HCT116 (cell line): ENCODE measurements around the gene EHD1. TPM values are rescaled to one million over a fixed set of nuclear protein-coding genes. Genes with fewer than 3 reads are reported as not detected.

Experiments
- ATAC-seq: fragments of 200-7000 bp; cut with Tn5 transposase; 2 replicates; pipeline ENCODE4 v1.9.1; 2020; ENCODE audit warnings: mild to moderate bottlenecking, moderate library complexity
- BruUV-seq: library from RNA; stranded (reverse); fragments of 400-500 nt; replicated peaks from 2 replicates; lab custom pipeline; 2021; lab: Mats Ljungman, UMichigan
- CTCF ChIA-PET: fragments of 300-600 bp; sonication (Branson Sonifier 250); formaldehyde crosslinking; loops from one replicate; lab custom pipeline; 2021; ENCODE audit warnings: antibody characterized with exemption; lab: Charles Lee
- POLR2A ChIA-PET: fragments of 300-600, 350-600 bp; sonication (Branson Sonifier 250); formaldehyde crosslinking; loops from one replicate; lab custom pipeline; 2021; ENCODE audit warnings: antibody characterized with exemption; lab: Charles Lee
- RAD21 ChIA-PET, 2 experiments: fragments of 300-600 bp; sonication (Branson Sonifier 250); formaldehyde crosslinking; loops; one replicate each; lab custom pipeline; 2023; ENCODE audit warnings: low total read pairs in 2 of 2; ENCODE audit not compliant: uncharacterized antibody in 2 of 2, unreplicated experiment in 2 of 2, low non-redundant PET in 1 of 2; lab: Charles Lee
- DNase-seq: peaks from one replicate; pipeline ENCODE4 v3.0.0-alpha.2; 2010; ENCODE audit warnings: low read depth, low spot score
- H2AFZ ChIP-seq: fragments of 200-600 bp; shearing (Covaris generic), sonication (generic); 2 replicates; pipeline ENCODE4 v1.6.1; 2017; ENCODE audit warnings: low read depth, mixed run types, mixed read lengths, antibody characterized with exemption, low read length; ENCODE audit not compliant: poor library complexity, severe bottlenecking
- H3K27ac ChIP-seq: 2 replicates; pipeline ENCODE4 v1.5.1; 2012; ENCODE audit warnings: low read depth, low read length
- H3K27me3 ChIP-seq: fragments of 200-600 bp; sonication (generic); 2 replicates; pipeline ENCODE4 v1.6.1; 2016; ENCODE audit warnings: mixed run types, low read length, mixed read lengths; ENCODE audit not compliant: insufficient read depth
- H3K36me3 ChIP-seq, 2 experiments: fragments of 200-500 bp in 1 of 2; fragments of 200-600 bp in 1 of 2; sonication (Bioruptor generic) in 1 of 2; sonication (generic) in 1 of 2; 2 replicates each; pipeline versions ENCODE4 v1.5.1 to v1.6.1; 2014 to 2016; ENCODE audit warnings: low read length in 2 of 2, inconsistent platforms in 1 of 2, mixed read lengths in 1 of 2, mixed run types in 1 of 2; ENCODE audit not compliant: insufficient read depth in 2 of 2, control insufficient read depth in 1 of 2
- H3K4me1 ChIP-seq, 2 experiments: fragments of 200-600 bp in 1 of 2; sonication (generic) in 1 of 2; 2 replicates each; pipeline versions ENCODE4 v1.5.1 to v1.6.1; 2012 to 2017; ENCODE audit warnings: low read length in 2 of 2, inconsistent platforms in 1 of 2, mild to moderate bottlenecking in 1 of 2, mixed read lengths in 1 of 2, mixed run types in 1 of 2, moderate library complexity in 1 of 2; ENCODE audit not compliant: insufficient read depth in 2 of 2, control insufficient read depth in 1 of 2
- H3K4me2 ChIP-seq: fragments of 200-600 bp; sonication (generic); 2 replicates; pipeline ENCODE4 v1.6.1; 2017; ENCODE audit warnings: mixed run types, low read length, mixed read lengths
- H3K4me3 ChIP-seq, 2 experiments: fragments of 200-600 bp in 1 of 2; sonication (generic) in 1 of 2; replicated peaks in 1 of 2; 2 replicates each; pipeline ENCODE4 v1.5.1; 2011 to 2016; ENCODE audit warnings: low read length in 2 of 2, control low read depth in 1 of 2, low read depth in 1 of 2, mild to moderate bottlenecking in 1 of 2, mixed read lengths in 1 of 2, mixed run types in 1 of 2
- H3K79me2 ChIP-seq: fragments of 200-600 bp; sonication (generic); 2 replicates; pipeline ENCODE4 v1.6.1; 2017; ENCODE audit warnings: mild to moderate bottlenecking, mixed run types, low read length, moderate library complexity, mixed read lengths; ENCODE audit not compliant: insufficient read depth
- H3K9ac ChIP-seq: fragments of 200-600 bp; sonication (generic); 2 replicates; pipeline ENCODE4 v1.6.1; 2016; ENCODE audit warnings: low read length, mixed read lengths
- H3K9me2 ChIP-seq: fragments of 200-600 bp; sonication (generic), shearing (Covaris generic); 2 replicates; pipeline ENCODE4 v1.6.1; 2017; ENCODE audit warnings: mixed run types, mild to moderate bottlenecking, moderate library complexity; ENCODE audit not compliant: insufficient read depth
- H3K9me3 ChIP-seq, 2 experiments: fragments of 200-500 bp in 1 of 2; fragments of 200-600 bp in 1 of 2; sonication (Bioruptor generic) in 1 of 2; sonication (generic) in 1 of 2; 2 replicates each; pipeline ENCODE4 v1.6.1; 2014 to 2017; ENCODE audit warnings: low read length in 2 of 2, mixed read lengths in 2 of 2, inconsistent platforms in 1 of 2, low read depth in 1 of 2, mild to moderate bottlenecking in 1 of 2, mixed run types in 1 of 2, moderate library complexity in 1 of 2; ENCODE audit not compliant: control insufficient read depth in 1 of 2, insufficient read depth in 1 of 2
- H4K20me1 ChIP-seq: fragments of 200-600 bp; sonication (generic), shearing (Covaris generic); 2 replicates; pipeline ENCODE4 v1.6.1; 2017; ENCODE audit warnings: mixed run types, mild to moderate bottlenecking, moderate library complexity; ENCODE audit not compliant: insufficient read depth
- ATF3 ChIP-seq: IDR thresholded peaks from 2 replicates; pipeline ENCODE4 v1.6.1; 2012
- CEBPB ChIP-seq: IDR thresholded peaks from 2 replicates; pipeline ENCODE4 v1.6.1; 2012; ENCODE audit warnings: low read depth
- CTCF ChIP-seq, 3 experiments: fragments of 200-600 bp in 1 of 3; sonication (generic) in 1 of 3; IDR thresholded peaks in 2 of 3; conservative IDR thresholded peaks in 1 of 3; 2 replicates each; pipeline ENCODE4 v1.5.1; 2012 to 2017; ENCODE audit warnings: low read depth in 2 of 3, low read length in 2 of 3, antibody characterized with exemption in 1 of 3, borderline replicate concordance in 1 of 3, control low read depth in 1 of 3, mild to moderate bottlenecking in 1 of 3, mixed read lengths in 1 of 3, mixed run types in 1 of 3, moderate library complexity in 1 of 3; ENCODE audit not compliant: insufficient read depth in 1 of 3
- EGR1 ChIP-seq: IDR thresholded peaks from 2 replicates; pipeline ENCODE4 v1.6.1; 2012; ENCODE audit warnings: low read depth
- ELF1 ChIP-seq: IDR thresholded peaks from 2 replicates; pipeline ENCODE4 v1.6.1; 2012; ENCODE audit warnings: low read depth, borderline replicate concordance
- EZH2 ChIP-seq: fragments of 200-600 bp; sonication (generic); IDR thresholded peaks from 2 replicates; pipeline ENCODE4 v1.6.1; 2017; ENCODE audit warnings: antibody characterized with exemption, mixed run types
- FOSL1 ChIP-seq: IDR thresholded peaks from 2 replicates; pipeline ENCODE4 v1.6.1; 2012; ENCODE audit warnings: low read depth
- JUND ChIP-seq: IDR thresholded peaks from 2 replicates; pipeline ENCODE4 v1.6.1; 2012
- MAX ChIP-seq: IDR thresholded peaks from 2 replicates; pipeline ENCODE4 v1.6.1; 2012
- POLR2A ChIP-seq: IDR thresholded peaks from 2 replicates; pipeline ENCODE4 v1.7.0; 2011; ENCODE audit warnings: borderline replicate concordance; ENCODE audit not compliant: insufficient read depth, insufficient read length; ENCODE audit errors: extremely low read depth
- POLR2AphosphoS5 ChIP-seq: IDR thresholded peaks from 2 replicates; pipeline ENCODE4 v1.6.1; 2011; ENCODE audit warnings: mild to moderate bottlenecking, low read depth, low read length, moderate library complexity
- RAD21 ChIP-seq: IDR thresholded peaks from 2 replicates; pipeline ENCODE4 v1.6.1; 2012; ENCODE audit warnings: low read depth, mild to moderate bottlenecking
- REST ChIP-seq: IDR thresholded peaks from 2 replicates; pipeline ENCODE4 v1.6.1; 2012; ENCODE audit warnings: low read depth
- SIN3A ChIP-seq: IDR thresholded peaks from 2 replicates; pipeline ENCODE4 v1.6.1; 2012; ENCODE audit warnings: low read depth
- TCF7L2 ChIP-seq: IDR thresholded peaks from 2 replicates; pipeline ENCODE4 v1.7.0; 2011; ENCODE audit warnings: borderline replicate concordance, inconsistent platforms; ENCODE audit not compliant: insufficient read depth, insufficient read length; ENCODE audit errors: extremely low read depth
- YY1 ChIP-seq: IDR thresholded peaks from 2 replicates; pipeline ENCODE4 v1.6.1; 2011; ENCODE audit warnings: low read length, low read depth, moderate library complexity, mild to moderate bottlenecking; ENCODE audit not compliant: insufficient replicate concordance; ENCODE audit errors: extremely low read depth
- ZBTB33 ChIP-seq: IDR thresholded peaks from 2 replicates; pipeline ENCODE4 v1.6.1; 2011; ENCODE audit warnings: mild to moderate bottlenecking, low read length, moderate library complexity; ENCODE audit not compliant: insufficient replicate concordance; ENCODE audit errors: extremely low read depth
- ZFX ChIP-seq: fragments of 450-650 bp; IDR thresholded peaks from 2 replicates; pipeline ENCODE4 v1.6.1; 2017
- ZNF274 ChIP-seq: fragments of 200-500 bp; sonication (Bioruptor generic); IDR thresholded peaks from 2 replicates; pipeline ENCODE4 v1.6.1; 2014; ENCODE audit warnings: mild to moderate bottlenecking, low read depth, low read length, inconsistent platforms
- intact Hi-C: fragments of 100-400 bp; cut with micrococcal nuclease; formaldehyde crosslinking; loops from 2 replicates; pipeline ENCODE4 v1.10.0; 2022
- total RNA-seq: library from RNA; stranded (reverse); gene quantifications from one replicate; pipeline ENCODE4 v1.2.1, GENCODE V29; 2021; ENCODE audit not compliant: unreplicated experiment

The EHD1 gene
- total RNA-seq, 1 experiment from 2014 or later, result 48.1 TPM

GRCh38 chr11:64834031-64834722 is 44.2 kb downstream of the EHD1 start:
- ChIA-PET CTCF (interaction anchor here (2.1 kb wide), 1 partner anchor 10 kb away, joined by 9 read pairs; the partner anchor contains the start of gene CDC42BPG), RAD21 (no interaction called here), POLR2A (interaction anchor here (0.8 to 1.3 kb wide), 2 partner anchors 13 to 173 kb away, joined by 3 to 4 read pairs; no protein-coding TSS in a partner anchor)
- TF ChIP-seq POLR2AphosphoS5 (no peak), CEBPB (no peak), RAD21 (no peak), ATF3 (no peak), YY1 (no peak), FOSL1 (no peak), TCF7L2 (no peak), POLR2A (no peak), EGR1 (no peak), ZNF274 (no peak), REST (no peak), JUND (no peak), CTCF (IDR thresholded peaks at IDR 0.05 in 2 of 3, conservative IDR thresholded peaks at IDR 0.05 in 1 of 3; ENCODE audit: borderline replicate concordance in 1 of 3, insufficient read depth in 1 of 3, low read depth in 2 of 3, low read length in 2 of 3) (no peak), ZBTB33 (no peak), ELF1 (no peak), MAX (no peak), SIN3A (no peak), ZFX (no peak), EZH2 (no peak)
- H3K4me3 ChIP-seq, result no peak overlapping the region
- no TSS peak for BruUV-seq
- H3K36me3 ChIP-seq, result peaks cover 16 to 19% of the 10 kb centered on the region in 2 experiments; a peak in 3 of 4 replicates
- no peaks in the 10 kb centered on the region for H3K79me2 ChIP-seq
- H4K20me1 ChIP-seq, result no peaks in the 10 kb centered on the region
- no peak overlapping the region; the same call in 1 of the 2 replicates for H3K27ac ChIP-seq
- H3K4me1 ChIP-seq, result peaks cover 12 to 16% of the 10 kb centered on the region in 2 experiments
- no peak overlapping the region for H2AFZ ChIP-seq
- no peak for ATAC-seq
- no peaks in the 10 kb centered on the region for H3K27me3 ChIP-seq
- no peaks in the 10 kb centered on the region for H3K9me3 ChIP-seq
- intact Hi-C loops, result no loop called here
- H3K9me2 ChIP-seq, result no peaks in the 10 kb centered on the region
- no peak for DNase-seq
- no peak overlapping the region for H3K9ac ChIP-seq
- H3K4me2 ChIP-seq, result no peak overlapping the region
